ENCODE results near the gene TSPEAR. TPM values are rescaled to one million over a fixed set of nuclear protein-coding genes. Genes with fewer than 3 reads are reported as not detected.

Gene TSPEAR
- total and polyA plus RNA-seq, 9 of the 15 experiments (the other 6 are each of a cell fraction or from before 2014, with no cell fraction given), result not detected

DNA sequence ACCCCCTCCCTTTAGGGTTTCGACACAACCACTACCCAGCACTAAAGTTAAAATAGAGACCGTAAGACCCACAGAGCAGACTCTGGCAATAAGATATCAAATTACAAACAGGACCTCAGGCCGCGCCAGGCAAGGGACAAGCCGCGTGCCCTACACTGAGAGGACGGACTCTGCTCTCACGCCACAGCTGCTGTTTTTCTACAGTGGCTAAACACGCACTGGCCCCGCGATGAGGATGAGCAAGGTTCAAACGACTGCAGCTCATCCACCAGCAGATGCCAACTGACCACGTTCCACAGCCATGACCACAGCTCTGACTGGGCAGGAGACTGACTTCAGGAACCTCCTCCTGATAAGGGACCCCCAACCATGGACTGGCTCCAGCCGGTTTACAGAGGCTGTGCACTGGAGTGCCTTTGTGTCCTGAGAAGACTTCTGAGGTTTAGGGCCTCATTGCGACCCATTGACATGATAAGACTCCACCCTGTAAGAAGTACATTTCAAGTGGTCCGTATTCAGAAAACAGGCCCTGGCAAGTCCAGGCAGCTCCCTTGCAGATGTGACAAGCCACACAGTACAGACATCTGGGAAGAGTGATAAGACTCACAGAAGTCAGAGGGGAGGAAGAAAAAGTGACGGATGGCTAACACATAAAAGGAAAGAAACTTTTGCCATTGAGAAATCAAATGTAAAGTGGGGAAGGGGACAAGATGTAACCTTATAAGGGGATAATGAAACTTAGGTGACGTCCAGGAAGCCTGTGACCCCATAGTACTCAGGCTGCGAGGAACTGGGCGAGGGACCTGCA lies 117.6 kb downstream of the TSPEAR start (continued):
- TF ChIP-seq, protein P1, sequence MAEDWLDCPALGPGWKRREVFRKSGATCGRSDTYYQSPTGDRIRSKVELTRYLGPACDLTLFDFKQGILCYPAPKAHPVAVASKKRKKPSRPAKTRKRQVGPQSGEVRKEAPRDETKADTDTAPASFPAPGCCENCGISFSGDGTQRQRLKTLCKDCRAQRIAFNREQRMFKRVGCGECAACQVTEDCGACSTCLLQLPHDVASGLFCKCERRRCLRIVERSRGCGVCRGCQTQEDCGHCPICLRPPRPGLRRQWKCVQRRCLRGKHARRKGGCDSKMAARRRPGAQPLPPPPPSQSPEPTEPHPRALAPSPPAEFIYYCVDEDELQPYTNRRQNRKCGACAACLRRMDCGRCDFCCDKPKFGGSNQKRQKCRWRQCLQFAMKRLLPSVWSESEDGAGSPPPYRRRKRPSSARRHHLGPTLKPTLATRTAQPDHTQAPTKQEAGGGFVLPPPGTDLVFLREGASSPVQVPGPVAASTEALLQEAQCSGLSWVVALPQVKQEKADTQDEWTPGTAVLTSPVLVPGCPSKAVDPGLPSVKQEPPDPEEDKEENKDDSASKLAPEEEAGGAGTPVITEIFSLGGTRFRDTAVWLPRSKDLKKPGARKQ (CRISPR knock-in tag; IDR thresholded peaks at IDR 0.05), result no peak
- TF ChIP-seq KLF13 (tag; IDR thresholded peaks at IDR 0.05; ENCODE audit: borderline replicate concordance, low read depth), result no peak
- TF ChIP-seq HNRNPK (IDR thresholded peaks at IDR 0.05; ENCODE audit: low read depth, low read length, poor library complexity, severe bottlenecking), result no peak
- TF ChIP-seq, protein P2, sequence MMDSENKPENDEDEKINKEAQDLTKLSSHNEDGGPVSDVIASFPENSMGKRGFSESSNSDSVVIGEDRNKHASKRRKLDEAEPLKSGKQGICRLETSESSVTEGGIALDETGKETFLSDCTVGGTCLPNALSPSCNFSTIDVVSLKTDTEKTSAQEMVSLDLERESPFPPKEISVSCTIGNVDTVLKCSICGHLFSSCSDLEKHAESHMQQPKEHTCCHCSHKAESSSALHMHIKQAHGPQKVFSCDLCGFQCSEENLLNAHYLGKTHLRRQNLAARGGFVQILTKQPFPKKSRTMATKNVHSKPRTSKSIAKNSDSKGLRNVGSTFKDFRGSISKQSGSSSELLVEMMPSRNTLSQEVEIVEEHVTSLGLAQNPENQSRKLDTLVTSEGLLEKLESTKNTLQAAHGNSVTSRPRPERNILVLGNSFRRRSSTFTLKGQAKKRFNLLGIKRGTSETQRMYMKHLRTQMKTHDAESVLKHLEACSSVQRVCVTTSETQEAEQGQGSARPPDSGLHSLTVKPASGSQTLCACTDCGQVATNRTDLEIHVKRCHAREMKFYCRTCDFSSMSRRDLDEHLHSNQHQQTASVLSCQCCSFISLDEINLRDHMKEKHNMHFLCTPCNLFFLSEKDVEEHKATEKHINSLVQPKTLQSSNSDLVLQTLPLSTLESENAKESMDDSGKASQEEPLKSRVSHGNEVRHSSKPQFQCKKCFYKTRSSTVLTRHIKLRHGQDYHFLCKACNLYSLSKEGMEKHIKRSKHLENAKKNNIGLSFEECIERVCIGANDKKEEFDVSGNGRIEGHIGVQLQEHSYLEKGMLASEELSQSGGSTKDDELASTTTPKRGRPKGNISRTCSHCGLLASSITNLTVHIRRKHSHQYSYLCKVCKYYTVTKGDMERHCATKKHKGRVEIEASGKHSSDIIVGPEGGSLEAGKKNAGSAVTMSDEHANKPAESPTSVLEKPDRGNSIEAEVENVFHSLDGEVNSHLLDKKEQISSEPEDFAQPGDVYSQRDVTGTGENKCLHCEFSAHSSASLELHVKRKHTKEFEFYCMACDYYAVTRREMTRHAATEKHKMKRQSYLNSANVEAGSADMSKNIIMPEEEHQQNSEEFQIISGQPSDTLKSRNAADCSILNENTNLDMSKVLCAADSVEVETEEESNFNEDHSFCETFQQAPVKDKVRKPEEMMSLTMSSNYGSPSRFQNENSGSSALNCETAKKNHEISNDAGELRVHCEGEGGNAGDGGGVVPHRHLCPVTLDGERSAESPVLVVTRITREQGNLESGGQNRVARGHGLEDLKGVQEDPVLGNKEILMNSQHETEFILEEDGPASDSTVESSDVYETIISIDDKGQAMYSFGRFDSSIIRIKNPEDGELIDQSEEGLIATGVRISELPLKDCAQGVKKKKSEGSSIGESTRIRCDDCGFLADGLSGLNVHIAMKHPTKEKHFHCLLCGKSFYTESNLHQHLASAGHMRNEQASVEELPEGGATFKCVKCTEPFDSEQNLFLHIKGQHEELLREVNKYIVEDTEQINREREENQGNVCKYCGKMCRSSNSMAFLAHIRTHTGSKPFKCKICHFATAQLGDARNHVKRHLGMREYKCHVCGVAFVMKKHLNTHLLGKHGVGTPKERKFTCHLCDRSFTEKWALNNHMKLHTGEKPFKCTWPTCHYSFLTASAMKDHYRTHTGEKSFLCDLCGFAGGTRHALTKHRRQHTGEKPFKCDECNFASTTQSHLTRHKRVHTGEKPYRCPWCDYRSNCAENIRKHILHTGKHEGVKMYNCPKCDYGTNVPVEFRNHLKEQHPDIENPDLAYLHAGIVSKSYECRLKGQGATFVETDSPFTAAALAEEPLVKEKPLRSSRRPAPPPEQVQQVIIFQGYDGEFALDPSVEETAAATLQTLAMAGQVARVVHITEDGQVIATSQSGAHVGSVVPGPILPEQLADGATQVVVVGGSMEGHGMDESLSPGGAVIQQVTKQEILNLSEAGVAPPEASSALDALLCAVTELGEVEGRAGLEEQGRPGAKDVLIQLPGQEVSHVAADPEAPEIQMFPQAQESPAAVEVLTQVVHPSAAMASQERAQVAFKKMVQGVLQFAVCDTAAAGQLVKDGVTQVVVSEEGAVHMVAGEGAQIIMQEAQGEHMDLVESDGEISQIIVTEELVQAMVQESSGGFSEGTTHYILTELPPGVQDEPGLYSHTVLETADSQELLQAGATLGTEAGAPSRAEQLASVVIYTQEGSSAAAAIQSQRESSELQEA (IDR thresholded peaks at IDR 0.05; ENCODE audit: low read depth), result no peak
- TF ChIP-seq C11orf30 (IDR thresholded peaks at IDR 0.05; ENCODE audit: low read depth), result no peak
- 0 out of 2 replicates have a peak, but pooled peaks have one; percentile 44 for TF ChIP-seq PTBP1 (IDR thresholded peaks at IDR 0.05; ENCODE audit: low read depth, low read length)
- no peak for TF ChIP-seq BRCA1 (IDR thresholded peaks at IDR 0.05)
- no peak for TF ChIP-seq BRCA1 (CRISPR knock-in tag; IDR thresholded peaks at IDR 0.05)
- TF ChIP-seq ARNT (IDR thresholded peaks at IDR 0.05), result peak in 1 of 2 experiments; percentile 74; a peak in 2 of 4 replicates
- TF ChIP-seq, protein P3, sequence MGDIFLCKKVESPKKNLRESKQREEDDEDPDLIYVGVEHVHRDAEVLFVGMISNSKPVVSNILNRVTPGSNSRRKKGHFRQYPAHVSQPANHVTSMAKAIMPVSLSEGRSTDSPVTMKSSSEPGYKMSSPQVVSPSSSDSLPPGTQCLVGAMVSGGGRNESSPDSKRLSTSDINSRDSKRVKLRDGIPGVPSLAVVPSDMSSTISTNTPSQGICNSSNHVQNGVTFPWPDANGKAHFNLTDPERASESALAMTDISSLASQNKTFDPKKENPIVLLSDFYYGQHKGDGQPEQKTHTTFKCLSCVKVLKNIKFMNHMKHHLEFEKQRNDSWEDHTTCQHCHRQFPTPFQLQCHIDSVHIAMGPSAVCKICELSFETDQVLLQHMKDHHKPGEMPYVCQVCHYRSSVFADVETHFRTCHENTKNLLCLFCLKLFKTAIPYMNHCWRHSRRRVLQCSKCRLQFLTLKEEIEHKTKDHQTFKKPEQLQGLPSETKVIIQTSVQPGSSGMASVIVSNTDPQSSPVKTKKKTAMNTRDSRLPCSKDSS (IDR thresholded peaks at IDR 0.05; ENCODE audit: low read depth, partially characterized antibody), result no peak
- TF ChIP-seq ZNF12 (CRISPR knock-in tag; IDR thresholded peaks at IDR 0.05), result 0 out of 2 replicates have a peak, but pooled peaks have one; percentile 38
- no peak for TF ChIP-seq ZNF77 (CRISPR knock-in tag; IDR thresholded peaks at IDR 0.05)
- TF ChIP-seq NEUROD1 (IDR thresholded peaks at IDR 0.05; ENCODE audit: borderline replicate concordance, low read depth, low read length, partially characterized antibody), result no peak
- TF ChIP-seq NR1H2 (CRISPR knock-in tag; IDR thresholded peaks at IDR 0.05), result peak; percentile 78; the same call in 1 of the 2 replicates
